ENCODE measurements around the gene CBX5. TPM values are rescaled to one million over a fixed set of nuclear protein-coding genes. Genes with fewer than 3 reads are reported as not detected.
"Not testable (repeated sequence)": the region's sequence is repeated elsewhere in the genome, so short reads cannot be mapped to it uniquely, and the experiment has no call there.

The CBX5 gene
- total RNA-seq, 1 experiment from 2014 or later = 85.5 TPM

GRCh38 chr12:54195737-54196347 lies 84.1 kb downstream of the CBX5 start:
- no peaks in the 10 kb centered on the region for H3K9me3 Mint-ChIP-seq (ENCODE audit: unreplicated experiment)
- H3K27me3 Mint-ChIP-seq (ENCODE audit: insufficient read depth, unreplicated experiment) = no peaks in the 10 kb centered on the region
- H3K9me3 ChIP-seq = no peaks in the 10 kb centered on the region
- H3K27me3 ChIP-seq (replicated peaks; ENCODE audit: control insufficient read depth, insufficient read depth, low read length) = no peaks in the 10 kb centered on the region
- ChIA-PET CTCF (interaction anchor here (0.7 to 1.6 kb wide), 3 partner anchors 12 to 217 kb away, joined by 3 to 5 read pairs (median 4); partner anchors contain the start of gene HOXC10), POLR2A (no interaction called here)
- H3K27ac Mint-ChIP-seq (ENCODE audit: unreplicated experiment) = no peak overlapping the region
- no peak for DNase-seq
- H3K4me1 ChIP-seq = peaks cover 17% of the 10 kb centered on the region
- no TSS peak for BruUV-seq (replicated peaks)
- H3K36me3 Mint-ChIP-seq (ENCODE audit: insufficient read depth, unreplicated experiment) = no peaks in the 10 kb centered on the region
- no peak for TF ChIP-seq CTCF (IDR thresholded peaks at IDR 0.05; ENCODE audit: insufficient read depth in 1 of 2, low read depth in 1 of 2, low read length in 1 of 2, severe bottlenecking in 1 of 2, unreplicated experiment in 1 of 2)
- H3K4me3 Mint-ChIP-seq (ENCODE audit: unreplicated experiment) = no peak overlapping the region
- H3K4me1 Mint-ChIP-seq (ENCODE audit: low read depth, unreplicated experiment) = peaks cover 22% of the 10 kb centered on the region
- H3K36me3 ChIP-seq (ENCODE audit: control insufficient read depth, insufficient read depth, low read length) = no peaks in the 10 kb centered on the region
- no peak overlapping the region for H3K4me3 ChIP-seq (ENCODE audit: low read depth, low read length)
- intact Hi-C loops (cut with micrococcal nuclease; ENCODE audit: unreplicated experiment) = no loop called here

- Mint-ChIP-seq H3K9me3 (ENCODE audit: unreplicated experiment) (no peaks in the 10 kb centered on the region), H3K4me3 (ENCODE audit: unreplicated experiment) (no peak overlapping the region), H3K27me3 (ENCODE audit: insufficient read depth, unreplicated experiment) (no peaks in the 10 kb centered on the region), H3K36me3 (ENCODE audit: insufficient read depth, unreplicated experiment) (no peaks in the 10 kb centered on the region), H3K4me1 (ENCODE audit: low read depth, unreplicated experiment) (peaks cover 22% of the 10 kb centered on the region), H3K27ac (ENCODE audit: unreplicated experiment) (no peak overlapping the region)
- no peak for TF ChIP-seq CTCF (IDR thresholded peaks at IDR 0.05; ENCODE audit: insufficient read depth in 1 of 2, low read depth in 1 of 2, low read length in 1 of 2, severe bottlenecking in 1 of 2, unreplicated experiment in 1 of 2)
- CTCF ChIA-PET = interaction anchor here (0.5 to 1.6 kb wide), 9 partner anchors 13 to 438 kb away, joined by 3 to 15 read pairs (median 3); partner anchors contain the start of gene HOXC10
- no peaks in the 10 kb centered on the region for H3K36me3 ChIP-seq (ENCODE audit: control insufficient read depth, insufficient read depth, low read length)
- no peaks in the 10 kb centered on the region for H3K27me3 ChIP-seq (replicated peaks; ENCODE audit: control insufficient read depth, insufficient read depth, low read length)
- H3K4me3 ChIP-seq (ENCODE audit: low read depth, low read length) = no peak overlapping the region
- no TSS peak for BruUV-seq (replicated peaks)
- H3K4me1 ChIP-seq = peaks cover 17% of the 10 kb centered on the region
- POLR2A ChIA-PET = no interaction called here
- peak in 1 of 2 experiments; percentile 63 for DNase-seq
- no peaks in the 10 kb centered on the region for H3K9me3 ChIP-seq
- intact Hi-C loops (cut with micrococcal nuclease; ENCODE audit: unreplicated experiment) = no loop called here
These were observed 84.7 kb downstream of the CBX5 start for GRCh38 chr12:54195080-54195736.

GRCh38 chr12:54194611-54195010 lies 85.3 kb downstream of the CBX5 start:
- H3K36me3 ChIP-seq (ENCODE audit: control insufficient read depth, insufficient read depth, low read length); BruUV-seq (replicated peaks); H3K4me3 Mint-ChIP-seq (ENCODE audit: unreplicated experiment); H3K27me3 ChIP-seq (replicated peaks; ENCODE audit: control insufficient read depth, insufficient read depth, low read length); POLR2A ChIA-PET; H3K27me3 Mint-ChIP-seq (ENCODE audit: insufficient read depth, unreplicated experiment); H3K36me3 Mint-ChIP-seq (ENCODE audit: insufficient read depth, unreplicated experiment); intact Hi-C loops (cut with micrococcal nuclease; ENCODE audit: unreplicated experiment); DNase-seq; H3K9me3 ChIP-seq; H3K4me3 ChIP-seq (ENCODE audit: low read depth, low read length); H3K27ac Mint-ChIP-seq (ENCODE audit: unreplicated experiment); H3K9me3 Mint-ChIP-seq (ENCODE audit: unreplicated experiment): not testable (repeated sequence)
- H3K4me1 ChIP-seq = peaks cover 17% of the 10 kb centered on the region
- peaks cover 22% of the 10 kb centered on the region for H3K4me1 Mint-ChIP-seq (ENCODE audit: low read depth, unreplicated experiment)
- CTCF ChIA-PET = interaction anchor here (0.6 to 1.6 kb wide), 7 partner anchors 13 to 437 kb away, joined by 3 to 15 read pairs (median 4); partner anchors contain the start of gene HOXC10
